Calu3 (cell line): ENCODE results near the gene PEX10. TPM values are rescaled to one million over a fixed set of nuclear protein-coding genes. Genes with fewer than 3 reads are reported as not detected.

Source experiments
- BruUV-seq: library from RNA; stranded (reverse); fragments of 400-500 nt; replicated peaks from 2 replicates; lab custom pipeline; 2021; lab: Mats Ljungman, UMichigan
- CTCF ChIA-PET: fragments of 300-600 bp; sonication (Branson Sonifier 250); formaldehyde crosslinking; loops from one replicate; lab custom pipeline; 2022; ENCODE audit warnings: antibody characterized with exemption; lab: Charles Lee
- DNase-seq: peaks from one replicate; pipeline ENCODE4 v3.0.0; 2022
- H3K27ac Mint-ChIP-seq: one replicate; pipeline ENCODE4 v1.8.0; 2022; ENCODE audit warnings: mixed read lengths; ENCODE audit not compliant: unreplicated experiment
- H3K27me3 Mint-ChIP-seq: one replicate; pipeline ENCODE4 v1.8.0; 2022; ENCODE audit warnings: mixed read lengths; ENCODE audit not compliant: unreplicated experiment
- H3K36me3 Mint-ChIP-seq: one replicate; pipeline ENCODE4 v1.8.0; 2022; ENCODE audit warnings: mild to moderate bottlenecking, moderate library complexity, mixed read lengths; ENCODE audit not compliant: insufficient read depth, unreplicated experiment
- H3K4me1 Mint-ChIP-seq: one replicate; pipeline ENCODE4 v1.8.0; 2022; ENCODE audit warnings: mild to moderate bottlenecking, low read depth, mixed read lengths; ENCODE audit not compliant: unreplicated experiment
- H3K4me3 Mint-ChIP-seq: one replicate; pipeline ENCODE4 v1.8.0; 2022; ENCODE audit warnings: mild to moderate bottlenecking, low read depth, moderate library complexity, mixed read lengths; ENCODE audit not compliant: unreplicated experiment
- H3K9me3 Mint-ChIP-seq: one replicate; pipeline ENCODE4 v1.8.0; 2022; ENCODE audit warnings: low read depth, mixed read lengths; ENCODE audit not compliant: unreplicated experiment
- CTCF ChIP-seq: fragments of 200-600 bp; IDR thresholded peaks from one replicate; pipeline ENCODE4 v1.8.0; 2022; ENCODE audit warnings: antibody characterized with exemption; ENCODE audit not compliant: unreplicated experiment
- intact Hi-C: fragments of 100-400 bp; cut with micrococcal nuclease; formaldehyde crosslinking; loops from one replicate; pipeline ENCODE4 v1.10.0; 2022; ENCODE audit not compliant: unreplicated experiment
- total RNA-seq: library from RNA; stranded (reverse); gene quantifications from 2 replicates; pipeline ENCODE4 v1.2.3, GENCODE V29; 2022

Gene PEX10
- total RNA-seq, 1 experiment from 2014 or later: 24.0 TPM

- intact Hi-C loops: no loop called here
- no peak overlapping the region for H3K4me3 Mint-ChIP-seq
- no peaks in the 10 kb centered on the region for H3K9me3 Mint-ChIP-seq
- DNase-seq: no peak
- no peak overlapping the region for H3K27ac Mint-ChIP-seq
- H3K36me3 Mint-ChIP-seq: no peaks in the 10 kb centered on the region
- H3K27me3 Mint-ChIP-seq: peaks cover 52% of the 10 kb centered on the region
- CTCF ChIA-PET: no interaction called here
- no peak for TF ChIP-seq CTCF
- no TSS peak for BruUV-seq
- H3K4me1 Mint-ChIP-seq: no peaks in the 10 kb centered on the region
These were observed 25.7 kb upstream of the PEX10 start for GRCh38 chr1:2438038-2438437.

DNA sequence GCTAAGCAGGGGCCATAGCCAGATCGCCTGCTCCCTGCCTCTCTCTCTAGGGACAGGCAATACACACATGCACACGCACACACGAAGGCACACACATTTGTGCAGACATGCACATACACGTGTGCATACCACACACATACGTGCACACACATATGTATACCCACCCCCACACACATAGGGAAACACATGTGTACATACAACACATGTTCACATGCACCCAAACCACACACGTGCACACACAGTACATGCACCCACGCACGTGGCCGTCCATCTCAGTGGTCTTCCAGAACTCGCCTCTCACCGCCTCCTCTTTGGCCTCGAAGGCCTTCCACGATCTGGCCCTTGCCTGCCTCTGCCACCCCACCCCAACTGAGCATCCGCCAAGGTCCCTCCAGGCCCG lies 25.3 kb upstream of the PEX10 start:
- peaks cover 50% of the 10 kb centered on the region for H3K27me3 Mint-ChIP-seq
- CTCF ChIA-PET: no interaction called here
- no peak overlapping the region for H3K4me3 Mint-ChIP-seq
- TF ChIP-seq CTCF: no peak
- no TSS peak for BruUV-seq
- no peaks in the 10 kb centered on the region for H3K36me3 Mint-ChIP-seq
- no peaks in the 10 kb centered on the region for H3K9me3 Mint-ChIP-seq
- no peak overlapping the region for H3K27ac Mint-ChIP-seq
- intact Hi-C loops: no loop called here
- H3K4me1 Mint-ChIP-seq: no peaks in the 10 kb centered on the region
- no peak for DNase-seq

GRCh38 chr1:2436876-2437275 lies 24.5 kb upstream of the PEX10 start:
- BruUV-seq: no TSS peak
- Mint-ChIP-seq H3K4me1 (no peaks in the 10 kb centered on the region), H3K27ac (no peak overlapping the region), H3K36me3 (no peaks in the 10 kb centered on the region), H3K9me3 (no peaks in the 10 kb centered on the region), H3K27me3 (peaks cover 42% of the 10 kb centered on the region), H3K4me3 (no peak overlapping the region)
- CTCF ChIA-PET: no interaction called here
- DNase-seq: no peak
- TF ChIP-seq CTCF: no peak
- intact Hi-C loops: no loop called here

- intact Hi-C loops: no loop called here
- Mint-ChIP-seq H3K4me3 (no peak overlapping the region), H3K9me3 (no peaks in the 10 kb centered on the region)
These were observed 23.5 kb upstream of the PEX10 start for GRCh38 chr1:2435746-2436355.

More at GRCh38 chr1:2435746-2436355, 23.5 kb upstream of the PEX10 start:
- DNase-seq: no peak
- BruUV-seq: no TSS peak
- CTCF ChIA-PET: no interaction called here
- no peak for TF ChIP-seq CTCF
- H3K27me3 Mint-ChIP-seq: peaks cover 32% of the 10 kb centered on the region
- no peak overlapping the region for H3K27ac Mint-ChIP-seq
- no peaks in the 10 kb centered on the region for H3K36me3 Mint-ChIP-seq
- no peaks in the 10 kb centered on the region for H3K4me1 Mint-ChIP-seq
